Kidney epithelial cell (primary cell): ENCODE data around the gene RLN2. TPM values are rescaled to one million over a fixed set of nuclear protein-coding genes. Genes with fewer than 3 reads are reported as not detected.

Experiments used
- DNase-seq: peaks from one replicate; pipeline ENCODE4 v3.0.0-alpha.2; 2010; ENCODE audit warnings: low read depth
- H3K27me3 ChIP-seq: 2 replicates; pipeline ENCODE4 v1.6.0; 2011; ENCODE audit warnings: low read length; ENCODE audit not compliant: control insufficient read depth, insufficient read depth
- H3K36me3 ChIP-seq: 2 replicates; pipeline ENCODE4 v1.5.1; 2011; ENCODE audit warnings: low read length; ENCODE audit not compliant: control insufficient read depth, insufficient read depth
- H3K4me3 ChIP-seq: 2 replicates; pipeline ENCODE4 v1.5.1; 2011; ENCODE audit warnings: low read depth, mild to moderate bottlenecking, control low read depth, low read length
- CTCF ChIP-seq: IDR thresholded peaks from 2 replicates; pipeline ENCODE4 v1.5.1; 2011; ENCODE audit warnings: mild to moderate bottlenecking, moderate library complexity, low read length, control low read depth, inconsistent platforms; ENCODE audit not compliant: insufficient read depth, poor library complexity, severe bottlenecking
- total RNA-seq: library from RNA; depleted of rRNA; stranded (reverse); fragments of >200 nt; gene quantifications from 2 replicates; pipeline ENCODE4 v1.2.3, GENCODE V29; 2015

The RLN2 gene
- total RNA-seq, 1 donor from 2014 or later: 2.5 TPM

GRCh38 chr9:5305741-5306140, 1.2 kb upstream of the RLN2 start:
- Histone ChIP-seq H3K27me3 (no peaks in the 10 kb centered on the region), H3K4me3 (no peak overlapping the region), H3K36me3 (no peaks in the 10 kb centered on the region)
- no peak for DNase-seq
- no peak for TF ChIP-seq CTCF

DNA sequence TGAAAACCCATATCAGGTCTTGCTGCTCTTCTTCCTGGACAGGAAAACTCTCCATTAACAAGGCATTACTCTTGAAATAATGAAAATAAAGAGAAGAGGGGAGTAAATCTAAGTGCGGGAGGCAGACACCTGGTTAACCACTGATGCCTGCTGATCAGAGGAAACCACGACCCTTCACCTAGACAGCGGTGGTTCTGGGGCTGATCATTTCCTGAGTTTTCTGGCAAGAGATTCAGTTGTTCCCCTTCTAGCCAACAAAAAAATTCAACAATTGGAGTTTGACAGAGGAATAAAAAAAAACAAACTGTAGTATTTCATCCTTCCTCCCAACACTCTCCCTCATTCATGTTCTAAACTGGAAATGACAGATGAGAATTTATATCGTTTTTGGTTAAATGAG, 3.0 kb downstream of the RLN2 start:
- H3K4me3 ChIP-seq: no peak overlapping the region
- DNase-seq: no peak
- no peaks in the 10 kb centered on the region for H3K27me3 ChIP-seq
- H3K36me3 ChIP-seq: no peaks in the 10 kb centered on the region
- TF ChIP-seq CTCF: no peak

DNA sequence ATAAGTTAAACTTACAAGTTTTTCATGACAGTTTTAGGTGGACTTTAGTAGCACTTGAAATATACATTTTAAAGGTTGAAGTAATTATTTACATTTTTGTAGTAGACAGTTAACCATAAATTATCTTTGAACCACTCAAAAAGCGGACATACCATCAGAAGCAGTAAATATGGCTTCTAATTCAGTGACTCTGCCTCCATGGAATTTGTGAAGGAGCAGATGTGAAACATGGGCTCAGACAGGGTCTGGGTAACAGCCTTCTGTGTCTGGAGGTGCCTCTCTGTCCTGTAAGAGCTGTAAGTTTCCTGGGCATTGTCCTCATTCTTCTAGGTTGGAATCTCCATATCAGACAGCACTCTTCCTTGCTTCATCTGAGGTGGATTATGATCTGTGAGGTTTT, 12.4 kb downstream of the RLN2 start:
- no peak for DNase-seq
- TF ChIP-seq CTCF: no peak
- H3K4me3 ChIP-seq: no peak overlapping the region
- no peaks in the 10 kb centered on the region for H3K36me3 ChIP-seq
- no peaks in the 10 kb centered on the region for H3K27me3 ChIP-seq

DNA sequence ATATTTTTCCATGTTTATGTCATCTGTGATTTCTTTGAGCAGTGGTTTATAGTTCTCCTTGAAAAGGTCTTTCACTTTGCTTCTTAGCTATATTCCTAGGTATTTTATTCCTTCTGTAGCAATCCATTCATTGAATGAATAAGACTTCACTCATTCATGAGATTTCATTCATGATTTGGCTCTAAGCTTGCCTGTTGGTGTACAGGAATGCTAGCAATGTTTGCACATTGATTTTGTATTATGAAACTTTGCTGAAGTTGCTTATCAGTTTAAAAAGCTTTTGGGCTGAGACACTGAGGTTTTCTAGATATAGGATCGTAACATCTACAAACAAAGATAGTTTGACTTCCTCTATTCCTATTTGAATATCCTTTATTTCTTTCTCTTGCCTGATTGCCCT, 15.9 kb downstream of the RLN2 start:
- DNase-seq: no peak
- no peak overlapping the region for H3K4me3 ChIP-seq
- H3K36me3 ChIP-seq: no peaks in the 10 kb centered on the region
- TF ChIP-seq CTCF: no peak
- H3K27me3 ChIP-seq: no peaks in the 10 kb centered on the region

DNA sequence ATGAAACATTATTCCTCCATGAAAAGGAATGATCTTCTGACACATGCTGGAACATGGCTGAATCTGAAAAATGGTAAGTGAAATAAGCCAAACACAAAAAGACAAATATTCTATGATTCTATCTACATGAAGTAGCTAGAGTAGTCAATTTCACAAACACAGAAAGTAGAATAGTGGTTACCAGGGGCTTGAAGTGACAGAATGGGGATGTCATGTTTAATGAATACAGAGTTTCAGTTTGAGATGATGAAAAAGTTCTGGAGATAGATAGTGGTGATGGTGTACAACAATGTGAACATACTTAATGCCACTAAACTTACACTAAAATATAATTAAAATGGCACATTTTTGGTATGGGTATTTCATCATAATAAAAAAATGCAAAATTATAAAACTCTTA, 18.3 kb downstream of the RLN2 start:
- H3K27me3 ChIP-seq: no peaks in the 10 kb centered on the region
- no peak overlapping the region for H3K4me3 ChIP-seq
- DNase-seq: no peak
- H3K36me3 ChIP-seq: no peaks in the 10 kb centered on the region
- TF ChIP-seq CTCF: no peak

- no peak for TF ChIP-seq CTCF
- no peaks in the 10 kb centered on the region for H3K27me3 ChIP-seq
- no peak overlapping the region for H3K4me3 ChIP-seq
- no peak for DNase-seq
- no peaks in the 10 kb centered on the region for H3K36me3 ChIP-seq
These were observed 26.0 kb downstream of the RLN2 start for GRCh38 chr9:5278486-5278885.
